Measurements from ENCODE around the gene APBB2.

The APBB2 gene

DNA sequence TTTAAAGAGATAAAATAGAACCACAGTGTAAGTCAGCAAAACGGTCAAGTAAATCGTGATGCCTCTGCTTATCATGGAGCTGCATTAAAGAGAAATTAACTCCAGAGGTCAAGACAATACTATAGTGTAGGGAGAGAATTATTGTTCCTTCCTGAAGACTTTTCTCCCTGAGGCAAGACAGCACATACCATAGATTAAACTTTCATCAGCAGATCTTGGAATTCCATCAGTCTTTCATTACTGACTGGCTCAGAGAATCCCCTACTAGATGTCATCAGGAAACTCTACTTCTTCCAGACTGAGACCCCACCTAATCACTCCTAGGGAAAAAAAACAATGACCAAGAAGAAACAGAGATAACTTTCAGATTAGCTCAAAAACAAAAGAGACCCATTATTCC, 333.2 kb downstream of the APBB2 start:
- no peak for DNase-seq

DNA sequence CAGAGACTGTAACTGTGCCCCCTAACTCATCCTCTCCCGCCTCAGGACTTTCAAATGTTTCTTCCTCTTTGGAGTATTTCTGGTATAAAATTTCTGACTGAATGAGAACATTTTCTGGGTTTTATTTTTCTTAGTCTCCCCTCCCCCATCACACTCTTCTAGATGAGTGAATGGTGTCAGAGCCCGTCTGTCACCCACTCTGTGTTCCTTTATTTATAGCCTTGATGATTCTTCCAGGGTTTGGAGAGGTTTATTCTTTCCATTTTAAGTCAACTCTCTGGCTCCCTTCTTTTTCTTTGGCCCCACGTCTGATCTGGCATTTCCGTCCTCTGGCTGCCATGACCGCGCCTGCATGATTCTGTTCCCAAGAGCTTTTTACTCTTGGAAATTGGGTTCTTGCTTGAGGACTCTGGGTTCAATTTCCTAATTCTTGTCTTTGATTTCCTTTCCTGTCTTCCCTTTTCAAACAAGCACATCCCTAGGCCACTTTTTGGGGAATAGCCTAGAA, 335.7 kb downstream of the APBB2 start:
- no peak for DNase-seq

DNA sequence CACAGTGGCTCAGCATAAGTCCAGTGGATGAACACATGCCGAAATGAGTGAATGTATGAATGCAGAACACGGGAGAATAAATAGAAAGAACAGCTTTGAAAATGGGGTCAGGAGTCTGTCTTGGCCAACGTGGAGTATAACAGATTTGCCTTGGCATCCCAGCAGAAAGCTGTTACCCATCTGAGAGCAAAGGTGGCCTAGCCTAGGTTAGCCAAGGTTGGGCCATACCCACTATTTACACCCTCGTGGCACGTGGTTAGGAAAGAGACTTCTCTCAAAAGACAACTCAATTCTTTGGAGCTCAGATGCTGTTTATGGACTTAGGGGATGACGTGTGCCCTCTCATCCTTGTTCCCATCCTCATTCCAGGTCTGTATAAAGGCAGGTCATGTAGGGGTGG, 337.3 kb downstream of the APBB2 start:
- no peak for DNase-seq

DNA sequence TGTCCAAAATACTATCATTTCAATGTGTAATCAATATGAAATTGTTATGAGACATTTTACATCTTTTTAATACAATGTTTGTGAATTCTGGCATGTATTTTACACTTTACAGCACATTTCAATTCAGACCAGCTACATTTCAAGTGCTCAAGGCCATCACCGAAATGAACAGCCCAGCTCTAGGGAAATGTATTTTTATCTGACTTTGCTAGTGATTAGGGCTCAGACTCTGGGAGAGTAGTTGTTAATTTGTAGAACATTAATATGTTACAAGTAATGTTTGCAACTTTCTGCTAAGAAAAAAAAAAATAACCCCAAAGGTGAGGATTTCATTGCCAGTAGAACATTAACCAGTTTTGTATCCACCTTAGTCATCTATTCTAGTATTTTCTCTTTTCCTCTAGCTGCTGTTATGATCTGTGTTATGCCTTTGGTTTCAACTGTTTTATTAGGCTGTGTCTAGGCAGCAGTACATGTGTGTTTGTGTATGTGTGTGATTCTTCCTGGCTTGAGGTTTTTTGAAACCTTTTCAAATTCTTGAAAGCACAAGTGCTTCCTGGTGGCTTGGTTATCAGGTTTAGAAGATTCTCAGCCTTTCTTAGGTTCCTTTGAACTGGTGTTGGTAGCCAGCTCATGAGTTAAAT, 338.7 kb downstream of the APBB2 start:
- DNase-seq = no peak

DNA sequence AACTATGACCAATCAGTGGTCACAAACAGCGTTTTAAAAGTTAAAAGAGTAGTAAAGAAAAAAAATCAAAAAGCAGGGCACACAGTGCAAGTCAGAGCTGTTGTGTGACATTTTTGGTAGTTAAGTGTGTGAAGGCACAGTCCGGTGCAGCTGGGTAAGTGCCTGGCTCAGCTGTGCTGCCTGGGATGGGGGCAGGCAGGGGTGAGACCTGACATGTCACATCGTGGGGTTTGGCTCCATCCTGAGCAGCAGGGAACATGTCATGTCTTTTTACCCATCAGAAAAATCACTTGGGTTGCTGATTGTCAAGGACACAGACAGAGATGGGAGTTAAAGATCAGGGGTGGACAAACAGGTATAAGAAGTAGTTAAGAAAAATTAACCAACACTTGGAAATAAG, 339.4 kb downstream of the APBB2 start:
- no peak for DNase-seq

DNA sequence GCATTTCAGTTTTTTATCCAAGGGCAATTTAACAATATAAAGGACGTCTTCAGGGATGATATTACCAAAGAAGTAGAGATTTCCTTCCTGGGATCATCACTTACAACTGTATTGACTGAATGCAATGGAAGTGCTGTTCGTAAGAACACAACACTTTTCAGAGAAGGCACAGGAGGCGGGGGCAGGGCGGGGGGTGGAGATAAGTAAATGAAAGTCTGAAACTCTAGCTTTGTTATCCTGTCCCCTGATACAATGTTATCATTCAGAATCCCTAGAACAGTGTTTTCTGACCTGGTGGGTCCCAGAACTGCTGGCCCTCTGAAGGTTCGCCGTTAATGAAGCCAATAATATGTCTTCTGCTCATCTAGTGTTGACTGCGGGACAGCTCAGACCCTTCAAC, 340.0 kb downstream of the APBB2 start:
- no peak for DNase-seq

DNA sequence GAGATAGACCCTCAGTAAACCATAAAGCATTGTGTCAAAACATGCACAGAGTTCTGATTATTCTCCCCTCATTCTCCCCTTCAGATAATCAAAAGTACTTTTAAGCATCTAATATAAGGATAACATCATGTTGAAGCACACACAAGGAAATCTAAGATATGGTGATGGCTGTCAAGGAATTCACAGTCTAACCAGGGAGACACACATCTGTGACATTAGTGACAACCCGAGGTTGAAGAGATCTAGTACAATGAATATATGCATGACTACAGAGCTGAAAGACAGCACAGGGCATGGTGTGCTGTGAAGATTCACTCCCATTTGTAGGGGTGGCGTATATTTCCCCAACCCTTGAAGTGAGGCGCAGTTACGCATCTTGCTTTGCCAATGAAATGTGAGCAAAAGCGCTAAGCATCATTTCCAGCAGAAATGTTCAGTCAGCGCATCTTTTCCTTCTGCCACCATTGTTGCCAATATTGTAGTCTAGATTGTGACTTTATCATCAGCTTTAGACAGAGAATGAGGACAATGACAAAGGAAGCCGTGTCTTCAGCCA, 342.6 kb downstream of the APBB2 start:
- DNase-seq = no peak

DNA sequence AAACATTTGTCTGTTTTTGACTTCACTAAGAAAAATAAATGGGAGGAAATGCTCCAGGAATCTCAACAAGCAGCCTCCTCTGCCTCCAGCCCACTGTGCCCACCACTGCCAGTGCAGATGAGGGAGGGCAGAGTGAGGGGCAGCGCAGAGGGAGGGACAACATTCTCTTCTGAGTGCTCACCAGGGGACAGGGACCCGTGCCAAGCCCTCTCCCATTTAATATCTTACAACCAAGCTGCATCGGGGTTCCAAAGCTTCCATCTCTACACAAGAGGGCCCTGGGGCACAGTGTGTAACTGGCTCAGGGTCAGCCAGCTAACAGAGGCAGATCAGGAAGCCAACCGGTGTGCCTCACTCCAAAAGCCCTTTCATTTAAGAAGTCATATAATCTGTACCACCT, 344.2 kb downstream of the APBB2 start:
- no peak for DNase-seq

DNA sequence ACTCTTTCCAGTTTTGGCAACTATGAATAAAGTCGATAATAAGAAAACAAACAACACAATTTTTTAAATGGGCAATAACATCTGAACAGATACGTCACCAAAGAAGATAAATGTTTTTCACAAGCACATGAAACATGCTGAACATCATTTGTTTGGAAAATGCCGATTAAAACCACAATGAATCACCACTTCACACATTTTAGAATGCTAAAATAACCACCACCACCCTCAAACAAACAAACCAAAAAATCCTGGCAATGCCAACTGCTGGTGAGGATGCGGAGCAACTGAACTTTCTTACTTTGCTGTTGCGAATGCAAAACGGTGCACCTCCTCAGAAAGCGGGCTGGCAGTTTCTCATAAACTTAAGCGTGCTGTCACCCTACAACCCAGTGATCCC, 348.6 kb downstream of the APBB2 start:
- DNase-seq = peak; percentile 15

DNA sequence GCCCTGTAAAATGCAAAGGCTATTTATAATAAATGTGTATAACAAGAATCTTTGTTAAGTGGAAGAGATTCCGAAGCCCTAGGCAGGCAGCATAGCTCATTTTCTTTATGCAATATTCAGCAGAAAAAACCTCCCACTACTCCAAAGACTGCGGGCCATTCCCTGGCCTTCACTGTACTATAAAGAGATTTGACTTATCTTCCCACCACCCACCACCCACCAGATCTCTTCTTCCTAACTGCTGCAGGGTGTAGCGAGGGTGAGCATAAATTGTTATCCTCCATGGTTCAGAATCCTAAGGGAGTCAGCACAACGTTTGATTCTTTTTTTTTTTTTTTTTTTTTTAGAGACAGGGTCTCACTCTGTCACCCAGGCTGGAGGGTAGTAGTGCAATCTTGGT, 349.8 kb downstream of the APBB2 start:
- no peak for DNase-seq

DNA sequence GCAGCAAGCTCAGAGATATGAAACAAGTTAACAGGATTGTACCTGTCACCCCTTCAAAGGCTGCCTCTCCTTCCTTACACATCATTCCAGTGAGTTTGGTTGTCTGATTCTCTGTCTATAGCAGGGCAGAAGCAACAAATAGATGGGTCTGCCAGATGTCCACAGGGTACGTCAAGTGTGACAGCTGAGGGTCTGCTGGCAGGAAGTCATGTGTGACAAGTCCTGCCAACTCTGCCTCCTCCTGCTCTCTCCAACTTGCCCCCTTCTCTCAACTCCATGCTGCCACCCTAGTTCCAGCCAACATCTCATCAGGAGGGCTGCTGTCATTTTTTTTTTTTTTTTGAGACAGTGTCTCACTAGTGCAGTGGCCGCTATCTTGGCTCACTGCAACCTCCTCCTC, 355.4 kb downstream of the APBB2 start:
- no peak for DNase-seq

DNA sequence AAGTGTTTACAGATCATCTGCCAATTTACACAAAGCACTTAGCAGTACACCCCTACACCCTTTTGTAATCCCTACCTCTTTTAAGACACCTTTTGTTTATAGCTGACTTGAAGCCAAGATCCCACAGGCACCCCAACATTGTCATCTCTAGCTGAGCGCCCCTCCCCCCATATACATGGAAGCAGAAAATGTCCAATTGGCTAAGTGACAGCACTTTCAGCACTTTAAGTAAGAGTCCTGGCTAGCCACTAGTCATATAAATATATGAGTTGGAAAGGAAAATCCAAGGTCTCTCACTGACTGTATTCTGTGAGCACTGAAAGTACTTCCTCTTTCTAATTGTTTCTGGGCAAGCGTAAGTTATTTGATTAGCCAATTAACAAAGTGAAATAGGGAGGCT, 356.4 kb downstream of the APBB2 start:
- DNase-seq = no peak

DNA sequence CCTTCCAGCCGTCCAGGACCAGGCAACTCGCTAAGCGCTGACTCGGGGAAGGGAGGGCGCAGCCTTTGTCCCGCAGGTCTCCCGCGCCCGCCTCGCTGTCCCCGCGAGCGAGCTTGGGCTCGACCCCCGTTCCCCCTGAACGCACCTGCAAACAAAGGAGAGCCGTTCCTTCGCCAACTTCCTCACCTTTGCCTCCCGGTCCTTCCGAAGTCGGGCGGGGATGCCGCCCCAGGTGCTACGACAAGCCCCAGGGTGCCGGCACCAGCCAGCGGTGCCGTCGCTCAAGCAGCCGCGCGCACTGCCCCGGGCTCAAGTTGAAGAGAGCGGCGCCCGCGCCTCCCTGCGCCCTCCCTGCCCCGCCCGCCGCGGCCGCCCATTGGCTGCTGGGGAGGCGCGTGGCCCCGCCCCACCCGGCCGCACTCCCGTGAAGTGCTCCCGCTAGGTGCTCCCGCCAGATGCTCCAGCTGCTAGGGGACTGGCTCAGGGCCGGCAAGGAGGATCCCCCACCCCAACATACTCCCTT, 357.4 kb downstream of the APBB2 start:
- DNase-seq = no peak

DNA sequence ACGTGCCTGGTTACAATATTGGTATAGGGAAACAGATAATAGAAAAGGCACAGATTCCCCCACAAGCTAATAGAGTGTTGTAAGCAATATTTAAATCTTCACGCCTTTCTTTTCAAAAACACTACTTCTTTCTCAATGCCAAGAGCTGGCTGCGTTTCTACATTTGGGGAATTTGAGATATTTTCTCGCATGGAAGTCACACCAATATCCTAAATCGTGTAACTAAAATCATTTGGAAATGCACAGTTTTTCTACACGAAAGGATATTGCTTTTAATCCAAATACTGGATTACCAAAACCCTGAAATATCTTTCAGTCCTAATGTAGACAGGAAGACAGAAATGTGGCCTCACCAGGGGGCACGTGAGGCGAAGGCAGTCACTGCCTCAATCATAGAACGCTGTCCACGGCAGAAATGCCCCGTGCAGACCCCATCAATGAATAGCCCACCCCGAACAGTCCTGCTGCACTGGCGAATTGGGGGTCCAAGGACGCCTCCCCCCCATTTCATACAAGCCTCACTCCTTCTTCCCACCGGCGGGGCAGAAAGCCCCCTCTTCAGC, 358.0 kb downstream of the APBB2 start:
- DNase-seq = no peak

DNA sequence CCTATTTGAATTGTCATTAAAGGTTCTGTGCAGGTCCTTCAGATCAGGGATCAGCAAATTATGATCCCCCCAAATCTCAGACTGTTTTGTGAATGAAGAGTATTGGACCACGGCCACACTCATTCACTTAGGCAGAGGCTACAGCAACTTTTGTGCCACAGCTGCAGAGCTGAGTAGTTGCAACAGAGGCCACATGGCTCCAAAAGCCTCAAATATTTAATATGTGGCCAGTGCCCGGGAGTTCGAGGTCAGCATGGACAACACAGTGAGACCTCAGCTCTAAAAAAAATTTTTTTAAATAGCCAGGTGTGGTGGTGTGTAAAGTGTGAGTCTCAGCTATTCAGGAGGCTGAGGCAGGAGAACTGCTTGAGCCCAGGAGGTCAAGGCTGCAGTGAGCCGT, 363.8 kb downstream of the APBB2 start:
- DNase-seq = no peak

DNA sequence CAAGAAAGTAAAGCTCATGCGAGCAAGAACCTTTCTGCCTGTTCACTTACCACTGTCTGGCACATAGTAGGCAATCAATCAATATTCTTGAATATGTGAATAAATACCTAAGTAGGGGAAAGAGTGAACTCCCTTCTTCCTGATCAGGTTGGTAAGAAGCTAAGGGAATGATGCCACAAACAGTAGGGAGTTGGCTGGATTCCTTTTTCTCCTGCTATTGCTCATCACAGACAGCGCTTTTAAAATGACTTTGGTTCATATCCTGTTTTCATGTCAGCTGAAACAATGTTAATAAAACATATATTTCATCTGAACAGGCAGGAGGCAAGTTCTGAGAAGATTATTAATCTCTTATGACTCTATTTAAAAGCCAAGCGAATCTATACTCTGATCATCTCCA, 365.4 kb downstream of the APBB2 start:
- no peak for DNase-seq

DNA sequence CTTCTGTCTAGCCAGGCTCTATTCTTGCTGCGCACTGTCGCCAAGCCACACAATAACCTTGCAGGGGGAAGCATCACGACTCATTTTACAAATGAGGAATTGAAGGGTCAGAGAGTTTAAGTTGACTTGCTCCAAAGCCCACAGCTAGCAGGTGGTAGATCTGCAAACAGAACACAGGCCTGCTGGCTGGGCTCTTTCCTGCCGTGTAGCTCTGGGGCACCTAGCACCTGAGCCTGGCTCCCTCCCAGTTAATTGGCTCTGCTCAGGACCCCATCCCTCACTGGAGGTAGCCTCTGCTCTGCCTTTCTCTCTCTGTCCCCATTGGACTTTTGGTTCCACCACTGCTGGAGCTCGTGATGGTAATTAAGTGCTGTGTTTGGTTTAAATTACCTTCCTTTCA, 366.1 kb downstream of the APBB2 start:
- no peak for DNase-seq

DNA sequence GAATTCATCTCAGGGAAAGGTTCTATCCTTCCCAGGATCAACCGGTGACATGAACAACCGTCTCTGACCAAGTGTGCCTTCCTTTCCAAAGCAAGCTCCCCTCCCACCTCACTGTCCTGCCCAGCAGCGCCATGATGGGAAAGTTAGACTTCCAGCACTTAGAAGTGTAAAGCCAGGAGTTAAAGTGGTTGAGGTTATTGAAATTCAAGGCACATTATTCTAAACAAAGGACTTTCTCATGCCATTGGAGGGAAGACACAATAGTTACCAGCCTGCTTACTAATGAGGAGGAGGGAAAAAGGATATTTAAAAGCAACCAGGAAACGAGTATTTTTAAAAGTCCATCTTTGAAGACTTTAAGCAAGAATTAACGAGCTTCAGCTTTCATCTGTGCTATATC, 367.8 kb downstream of the APBB2 start:
- no peak for DNase-seq

DNA sequence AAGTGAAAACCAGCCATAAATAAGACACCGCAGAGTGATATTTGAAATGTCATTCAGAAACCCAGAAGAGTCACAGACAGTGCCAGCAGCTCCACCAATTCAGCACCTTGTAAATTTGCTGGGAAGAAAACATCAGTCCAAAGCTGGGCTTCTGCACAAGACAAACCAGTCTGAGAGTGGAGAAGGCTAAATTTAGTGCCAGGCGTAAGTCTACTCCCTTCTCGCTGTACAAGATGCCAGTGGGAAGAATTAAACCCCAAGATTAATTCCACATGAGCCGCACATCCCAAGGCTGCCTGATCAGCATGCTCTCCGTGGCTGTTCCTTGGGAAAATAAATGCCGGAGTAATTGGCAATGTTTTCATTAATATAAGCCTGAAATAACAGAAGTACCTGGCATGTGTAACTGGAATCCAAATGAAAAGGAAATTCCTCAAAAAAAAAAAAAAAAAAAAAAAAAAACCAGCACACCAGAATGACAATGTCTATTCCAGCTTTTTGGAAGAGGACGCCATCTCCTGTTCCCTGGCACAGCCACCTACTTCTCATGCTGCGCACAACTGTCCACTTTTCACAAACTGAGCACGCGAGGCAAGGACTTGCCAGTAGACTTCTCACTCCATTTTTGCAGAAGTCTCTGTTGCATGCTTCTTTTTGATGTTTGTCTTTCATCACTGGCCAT, 369.0 kb downstream of the APBB2 start:
- no peak for DNase-seq

DNA sequence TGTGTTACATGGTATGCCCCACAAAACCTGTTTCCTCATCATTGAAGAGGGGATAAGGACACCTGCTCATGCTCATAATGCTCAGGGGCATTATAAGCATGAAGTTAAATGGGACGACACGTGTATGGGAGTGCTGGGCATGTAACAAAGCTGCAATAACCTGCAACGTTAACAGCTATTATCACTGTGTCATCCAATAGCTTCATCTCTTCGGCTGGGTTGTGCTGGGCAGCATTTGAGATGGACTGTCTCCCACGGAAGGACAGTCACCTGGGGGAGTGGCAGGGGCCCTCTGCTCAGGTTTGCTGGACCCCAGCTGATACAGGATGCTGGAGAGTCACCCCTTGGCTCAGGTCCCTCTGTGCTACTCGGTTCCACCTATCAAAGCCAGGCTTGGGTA, 370.1 kb downstream of the APBB2 start:
- no peak for DNase-seq

DNA sequence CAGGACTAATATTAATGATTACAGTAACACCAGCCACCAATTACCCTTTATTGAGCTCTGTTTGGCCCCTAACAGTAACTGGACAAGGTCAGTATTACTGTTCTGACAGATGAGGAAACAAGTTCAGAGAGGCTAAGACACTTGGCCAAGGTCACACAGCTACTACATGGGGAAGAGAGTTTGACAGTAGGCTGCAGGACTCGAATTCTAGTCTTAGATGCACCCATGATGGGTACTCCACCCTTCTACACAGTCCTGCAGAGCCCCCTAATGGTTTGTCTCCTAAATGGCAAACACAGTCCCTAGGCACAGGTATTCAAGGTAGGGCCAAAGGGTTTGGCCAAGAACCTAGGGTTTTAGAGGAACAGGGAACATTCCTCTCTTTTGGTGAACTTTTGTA, 370.6 kb downstream of the APBB2 start:
- no peak for DNase-seq

DNA sequence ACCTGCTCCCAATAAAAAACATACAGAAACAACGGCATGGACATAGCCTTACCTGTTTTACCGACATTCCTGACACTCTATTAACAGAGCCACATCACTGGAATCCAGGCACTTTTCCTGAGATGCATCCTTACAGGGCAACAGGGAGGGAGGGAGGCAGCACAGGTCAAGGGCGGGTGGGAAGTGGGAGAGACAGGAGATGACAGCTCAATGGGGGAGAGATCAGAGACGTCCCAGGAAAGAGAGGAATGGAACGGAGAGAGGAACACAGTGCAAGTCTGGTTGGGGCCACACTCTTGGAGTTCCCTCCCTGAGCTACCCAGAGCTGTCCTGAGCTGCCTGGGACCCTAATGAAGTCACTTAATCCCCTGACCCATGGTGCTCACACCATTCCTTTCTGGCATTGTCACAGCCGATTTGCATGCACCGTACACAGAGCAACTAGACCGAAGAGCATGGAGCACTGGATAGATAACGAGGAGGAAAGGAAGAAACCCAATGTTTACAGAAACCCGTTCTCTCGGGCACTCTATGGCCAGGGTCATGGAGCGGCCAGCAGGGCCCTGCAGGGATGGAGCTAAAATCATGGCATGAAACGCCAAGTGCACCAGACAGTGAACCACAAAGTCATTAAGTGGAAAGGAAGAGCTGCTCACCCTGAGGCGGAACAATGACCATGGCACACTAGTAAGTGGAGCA, 371.5 kb downstream of the APBB2 start:
- DNase-seq = no peak

DNA sequence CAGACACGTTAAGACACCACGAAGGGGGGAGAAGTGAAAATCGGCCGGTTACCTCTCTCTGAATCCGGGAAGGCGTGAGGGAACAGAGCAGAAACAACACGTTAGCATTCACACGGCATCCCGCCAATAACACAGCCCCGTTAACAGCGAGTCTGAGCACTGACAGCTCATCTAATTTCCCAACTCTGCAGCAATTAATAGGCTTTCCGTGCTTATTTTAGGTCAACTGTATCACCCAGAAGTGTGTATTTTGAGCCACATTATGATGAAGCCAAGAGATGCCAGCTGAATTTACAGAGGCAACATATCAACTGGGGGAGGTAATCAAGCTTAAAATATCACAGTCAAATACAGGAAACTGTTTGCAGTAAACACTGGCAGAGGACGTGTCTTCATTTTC, 372.0 kb downstream of the APBB2 start:
- no peak for DNase-seq
